Stimulated activated CD8-positive, alpha-beta memory T cell treated with anti-CD3 and anti-CD28 coated beads, Interleukin-7, amount 100 ng/mL, for 1 hour (primary cell): Measurements from ENCODE around the gene APPBP2.
"Not testable (repeated sequence)": the region's sequence is repeated elsewhere in the genome, so short reads cannot be mapped to it uniquely, and the experiment has no call there.

Source experiments
- DNase-seq, 2 donors: peaks; one replicate each; pipeline ENCODE4 v3.0.0-alpha.2; 2020; ENCODE audit warnings: low read depth in 2 of 2

APPBP2 gene

GRCh38 chr17:60433021-60433997 lies 92.7 kb downstream of the APPBP2 start:
- not testable (repeated sequence) for DNase-seq

GRCh38 chr17:60430561-60430960 lies 95.5 kb downstream of the APPBP2 start:
- not testable (repeated sequence) for DNase-seq

- not testable (repeated sequence) for DNase-seq
Measured at GRCh38 chr17:60428491-60428890, 97.6 kb downstream of the APPBP2 start.

- no peak for DNase-seq
Measured at GRCh38 chr17:60426596-60426995, 99.4 kb downstream of the APPBP2 start.

- DNase-seq: no peak
Measured at GRCh38 chr17:60425626-60426025, 100.4 kb downstream of the APPBP2 start.

GRCh38 chr17:60423865-60424264 lies 102.2 kb downstream of the APPBP2 start:
- no peak for DNase-seq

GRCh38 chr17:60422162-60422665 lies 103.8 kb downstream of the APPBP2 start, which contains the start of gene CHCT1:
TSS of gene CHCT1 (plus strand) at chr17:60422489. CDS start at chr17:60422593, 104 bp downstream.
- no peak for DNase-seq

- peak; percentile 41 to 52 for DNase-seq
Measured at GRCh38 chr17:60421273-60422161, 104.5 kb downstream of the APPBP2 start.

GRCh38 chr17:60419875-60420274 lies 106.2 kb downstream of the APPBP2 start:
- not testable (repeated sequence) for DNase-seq

GRCh38 chr17:60419003-60419402 lies 107.0 kb downstream of the APPBP2 start:
- DNase-seq: not testable (repeated sequence)

GRCh38 chr17:60416368-60416925 lies 109.6 kb downstream of the APPBP2 start:
- DNase-seq: no peak

- no peak for DNase-seq
Measured at GRCh38 chr17:60415146-60415545, 110.9 kb downstream of the APPBP2 start.

GRCh38 chr17:60412701-60413100 lies 113.3 kb downstream of the APPBP2 start:
- no peak for DNase-seq

GRCh38 chr17:60410001-60410400 lies 116.0 kb downstream of the APPBP2 start:
- no peak for DNase-seq

GRCh38 chr17:60406887-60407286 lies 119.2 kb downstream of the APPBP2 start:
- no peak for DNase-seq

GRCh38 chr17:60403962-60404361 lies 122.1 kb downstream of the APPBP2 start:
- no peak for DNase-seq

- no peak for DNase-seq
Measured at GRCh38 chr17:60403523-60403810, 122.6 kb downstream of the APPBP2 start.

- no peak for DNase-seq
Measured at GRCh38 chr17:60401819-60402218, 124.2 kb downstream of the APPBP2 start.

GRCh38 chr17:60398227-60398959 lies 127.6 kb downstream of the APPBP2 start:
- no peak for DNase-seq

GRCh38 chr17:60396412-60396811 lies 129.6 kb downstream of the APPBP2 start:
- no peak for DNase-seq

GRCh38 chr17:60395508-60396065 lies 130.5 kb downstream of the APPBP2 start:
- no peak for DNase-seq
